ENCODE measurements around the gene EIF1.
"Not testable (repeated sequence)": the region's sequence is repeated elsewhere in the genome, so short reads cannot be mapped to it uniquely, and the experiment has no call there.

Gene EIF1

GRCh38 chr17:41655611-41656111, 33.0 kb upstream of the EIF1 start:
- no peak for DNase-seq (ENCODE audit: low read depth in 3 of 3)

- DNase-seq (ENCODE audit: low read depth in 3 of 3): no peak
These were observed 32.2 kb upstream of the EIF1 start for GRCh38 chr17:41656249-41657023.

- no peak for DNase-seq (ENCODE audit: low read depth in 3 of 3)
These were observed 31.4 kb upstream of the EIF1 start for GRCh38 chr17:41657176-41657754.

GRCh38 chr17:41657936-41658335, 30.7 kb upstream of the EIF1 start:
- no peak for DNase-seq (ENCODE audit: low read depth in 3 of 3)

GRCh38 chr17:41658846-41659245, 29.8 kb upstream of the EIF1 start:
- no peak for DNase-seq (ENCODE audit: low read depth in 3 of 3)

GRCh38 chr17:41659427-41660212, 29.1 kb upstream of the EIF1 start:
- DNase-seq (ENCODE audit: low read depth in 3 of 3): no peak

- DNase-seq (ENCODE audit: low read depth in 3 of 3): no peak
These were observed 28.4 kb upstream of the EIF1 start for GRCh38 chr17:41660221-41660711.

- no peak for DNase-seq (ENCODE audit: low read depth in 3 of 3)
These were observed 25.1 kb upstream of the EIF1 start for GRCh38 chr17:41663451-41664171.

GRCh38 chr17:41664172-41664457, 24.6 kb upstream of the EIF1 start:
- DNase-seq (ENCODE audit: low read depth in 3 of 3): no peak

- no peak for DNase-seq (ENCODE audit: low read depth in 3 of 3)
These were observed 23.8 kb upstream of the EIF1 start for GRCh38 chr17:41664587-41665565.

GRCh38 chr17:41665566-41666236, 23.0 kb upstream of the EIF1 start:
- DNase-seq (ENCODE audit: low read depth in 3 of 3): peak; percentile 83 to 88 (median 84)

GRCh38 chr17:41666237-41666641, 22.4 kb upstream of the EIF1 start:
- peak in 2 of 3 donors; percentile 40 to 57 for DNase-seq (ENCODE audit: low read depth in 3 of 3)

GRCh38 chr17:41666708-41667279, 21.9 kb upstream of the EIF1 start:
- peak; percentile 81 to 84 (median 82) for DNase-seq (ENCODE audit: low read depth in 3 of 3)

GRCh38 chr17:41667280-41668041, 21.2 kb upstream of the EIF1 start:
- DNase-seq (ENCODE audit: low read depth in 3 of 3): no peak

GRCh38 chr17:41672153-41672552, 16.5 kb upstream of the EIF1 start:
- DNase-seq (ENCODE audit: low read depth in 3 of 3): no peak

- not testable (repeated sequence) for DNase-seq (ENCODE audit: low read depth in 3 of 3)
These were observed 13.3 kb upstream of the EIF1 start for GRCh38 chr17:41675157-41676057.

GRCh38 chr17:41676058-41676419, 12.6 kb upstream of the EIF1 start:
- no peak for DNase-seq (ENCODE audit: low read depth in 3 of 3)

GRCh38 chr17:41678411-41678906, 10.2 kb upstream of the EIF1 start:
- no peak for DNase-seq (ENCODE audit: low read depth in 3 of 3)
